NCI-H2081 treated with DMSO at 0.1 percent for 48 hours (cell line): ENCODE results near the gene SYT3.
"Not testable (repeated sequence)": the region's sequence is repeated elsewhere in the genome, so short reads cannot be mapped to it uniquely, and the experiment has no call there.

ENCODE experiments used
- DNase-seq: peaks from one replicate; lab custom pipeline; 2025; lab: John Stamatoyannopoulos, UW

Gene SYT3

DNA sequence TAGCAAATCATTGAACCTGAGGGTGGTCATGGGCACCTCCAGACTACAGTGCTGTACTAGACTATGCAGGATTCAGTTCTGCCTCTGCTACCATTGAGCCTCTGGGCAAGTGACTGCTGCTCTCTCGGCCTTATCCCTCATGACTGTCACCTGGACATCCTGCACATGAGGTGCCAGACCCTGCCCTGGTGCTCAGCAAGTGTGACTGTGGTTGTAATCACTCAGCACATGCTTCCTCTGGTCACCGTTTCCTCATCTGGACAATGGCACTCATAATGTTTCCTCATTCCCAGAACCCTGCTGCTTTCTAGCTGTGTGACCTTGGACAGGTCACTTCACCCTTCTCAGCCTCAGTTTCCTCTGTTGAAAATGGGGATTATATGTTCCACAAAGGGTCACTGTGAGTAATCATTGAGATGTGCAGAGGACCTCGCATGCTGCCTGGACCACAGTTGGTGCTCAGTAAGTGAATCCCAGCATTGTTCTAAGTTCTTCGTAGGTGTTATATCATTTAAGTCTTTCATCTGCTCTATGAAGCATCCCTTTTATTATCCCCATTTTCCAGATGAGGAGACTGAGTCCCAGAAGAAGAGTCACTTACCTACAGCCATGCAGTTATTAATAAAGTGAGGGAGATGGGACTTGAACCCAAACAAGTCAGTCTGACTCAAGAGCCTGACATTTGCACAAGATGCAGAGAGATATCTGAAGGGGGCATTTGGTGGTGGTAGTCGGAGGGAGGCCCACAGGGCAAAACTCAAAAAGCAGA lies 3.2 kb downstream of the SYT3 start:
- no peak for DNase-seq

DNA sequence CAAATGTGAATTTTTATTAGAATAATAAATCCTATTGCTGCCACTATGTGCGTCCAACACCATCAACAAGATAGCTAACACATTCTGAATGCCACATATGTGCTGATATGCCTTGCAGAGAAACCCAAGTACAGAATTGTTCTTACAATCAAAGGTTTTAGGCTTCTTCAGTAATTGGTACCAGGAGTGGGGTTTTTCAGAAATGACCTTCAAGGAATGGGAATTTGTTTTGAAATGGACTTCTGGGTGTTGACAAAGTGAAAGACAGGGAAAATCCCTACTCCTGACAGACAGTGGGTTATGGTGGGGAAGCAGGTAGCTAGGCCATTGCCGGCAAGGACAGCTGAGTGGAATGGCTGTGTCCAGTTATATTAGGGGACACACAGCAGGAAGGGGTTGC lies 5.7 kb downstream of the SYT3 start:
- DNase-seq = no peak

DNA sequence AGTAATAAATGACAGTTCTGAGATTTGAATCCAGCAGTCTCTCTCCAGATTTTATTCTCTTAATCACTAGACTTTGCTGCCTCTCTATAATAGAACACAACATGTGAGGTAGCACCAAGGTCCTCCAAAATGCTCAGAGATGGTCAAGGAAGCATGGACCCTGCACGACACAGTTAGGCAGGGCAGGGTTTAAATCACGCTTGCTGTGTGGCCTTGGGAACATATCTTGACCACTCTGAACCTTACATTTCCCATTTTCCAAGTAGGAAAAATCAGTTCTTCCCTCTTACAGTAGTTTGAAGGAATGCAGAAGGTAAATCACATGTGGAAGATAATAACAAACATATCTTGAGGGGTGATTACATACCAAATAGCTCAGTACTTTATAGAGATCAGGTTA lies 6.3 kb downstream of the SYT3 start:
- DNase-seq = no peak

- no peak for DNase-seq
Measured at GRCh38 chr19:50632151-50632835, 7.4 kb downstream of the SYT3 start.

GRCh38 chr19:50629801-50630200 lies 9.9 kb downstream of the SYT3 start:
- DNase-seq = no peak

DNA sequence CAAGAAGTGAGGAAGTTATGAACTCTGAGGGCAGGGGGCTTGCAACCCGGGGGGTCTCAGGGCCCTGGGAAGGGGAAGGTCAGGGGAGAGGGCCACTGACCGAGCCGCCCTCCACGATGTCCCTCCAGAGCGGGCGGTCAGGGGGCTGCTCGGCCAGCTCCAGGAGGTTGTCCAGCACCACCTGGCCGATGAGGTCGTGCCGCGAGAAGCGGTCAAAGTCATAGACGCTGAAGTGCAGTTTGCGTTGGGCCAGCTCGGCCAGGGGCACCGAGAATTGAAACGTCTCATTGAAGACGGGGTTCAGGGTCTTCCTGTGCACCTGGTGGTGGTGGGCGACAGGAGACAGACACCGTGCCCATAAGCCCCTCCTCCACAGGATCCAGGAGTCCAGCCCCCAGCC lies 10.5 kb downstream of the SYT3 start:
- no peak for DNase-seq

DNA sequence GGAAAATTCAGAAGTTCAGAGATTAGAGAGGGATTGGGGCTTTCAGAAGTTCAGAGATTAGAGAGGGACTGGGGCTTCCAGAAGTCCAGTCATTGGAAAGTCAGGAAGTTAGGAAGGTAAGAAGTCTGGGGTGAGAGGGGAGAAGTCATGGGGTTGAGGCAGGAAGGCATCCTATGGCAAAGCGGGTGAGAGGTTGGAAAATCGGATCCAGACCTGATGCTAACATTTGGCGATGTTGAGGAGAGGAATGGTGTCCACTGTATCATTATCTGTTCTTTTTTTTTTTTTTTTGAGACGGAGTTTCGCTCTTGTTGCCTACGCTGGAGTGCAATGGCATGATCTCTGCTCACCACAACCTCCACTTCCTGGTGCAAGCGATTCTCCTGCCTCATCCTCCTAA lies 11.1 kb downstream of the SYT3 start:
- no peak for DNase-seq

GRCh38 chr19:50628146-50628545 lies 11.5 kb downstream of the SYT3 start:
- DNase-seq = no peak

- DNase-seq = no peak
Measured at GRCh38 chr19:50626795-50627194, 12.9 kb downstream of the SYT3 start.

GRCh38 chr19:50626011-50626410 lies 13.7 kb downstream of the SYT3 start:
- DNase-seq = no peak

- DNase-seq = no peak
Measured at GRCh38 chr19:50624949-50625600, 14.6 kb downstream of the SYT3 start.

DNA sequence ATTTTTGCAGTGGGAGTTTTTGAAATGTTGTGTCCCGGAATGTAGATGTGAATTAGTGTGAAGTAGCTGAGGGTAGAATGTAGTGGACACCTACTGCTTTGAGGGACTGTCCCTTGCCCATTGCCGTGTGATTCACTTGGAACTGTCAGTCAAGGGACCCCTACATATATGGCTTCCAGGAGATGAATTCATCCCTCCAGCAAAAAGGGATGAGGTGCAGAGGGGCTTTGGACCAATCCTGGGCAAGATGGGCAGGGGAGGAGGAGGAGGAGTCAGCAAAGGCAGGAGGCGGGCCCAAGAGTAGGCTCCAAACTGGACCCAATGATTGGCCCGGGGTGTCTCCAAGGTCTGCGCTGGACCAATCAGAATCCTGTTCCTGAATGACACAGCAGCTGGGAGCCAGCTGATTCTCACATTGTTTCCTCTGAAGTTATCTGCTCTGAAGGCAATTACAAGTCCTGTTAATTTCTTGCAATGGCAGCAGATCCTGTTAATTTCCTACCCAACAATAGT lies 19.2 kb downstream of the SYT3 start:
- DNase-seq = not testable (repeated sequence)

DNA sequence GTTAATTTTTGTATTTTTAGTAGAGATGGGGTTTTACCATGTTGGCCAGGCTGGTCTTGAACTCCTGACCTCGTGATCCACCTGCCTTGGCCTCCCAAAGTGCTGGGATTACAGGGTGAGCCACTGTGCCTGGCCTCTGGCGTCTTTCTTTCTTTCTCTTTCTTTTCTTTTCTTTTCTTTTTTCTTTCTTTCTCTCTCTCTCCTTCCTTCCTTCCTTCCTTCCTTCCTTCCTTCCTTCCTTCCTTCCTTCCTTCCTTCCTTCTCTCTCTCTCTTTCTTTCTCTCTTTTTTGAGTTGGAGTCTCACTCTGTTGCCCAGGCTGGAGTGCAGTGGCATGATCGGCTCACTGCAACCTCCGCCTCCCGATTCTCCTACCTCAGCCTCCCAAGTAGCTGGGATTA lies 20.5 kb downstream of the SYT3 start:
- not testable (repeated sequence) for DNase-seq

DNA sequence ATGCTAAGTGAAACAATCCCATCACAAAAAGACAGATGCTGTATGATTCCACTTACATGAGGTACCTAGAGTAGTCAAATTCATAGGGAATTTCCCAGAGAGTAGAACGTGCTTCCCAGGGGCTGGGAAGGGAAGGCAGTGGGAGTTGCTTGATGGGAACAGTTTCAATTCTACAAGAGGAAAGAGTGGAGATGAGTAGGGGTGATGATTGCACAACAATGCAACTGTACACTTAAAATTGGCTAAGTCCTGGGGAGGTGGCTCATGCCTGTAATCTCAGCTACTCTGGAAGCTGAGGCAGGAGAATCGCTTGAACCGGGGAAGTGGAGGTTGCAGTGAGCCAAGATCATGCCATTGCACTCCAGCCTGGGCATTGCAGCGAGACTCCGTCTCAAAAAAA lies 21.3 kb downstream of the SYT3 start:
- DNase-seq = not testable (repeated sequence)

GRCh38 chr19:50612504-50613404 lies 26.9 kb downstream of the SYT3 start:
- DNase-seq = not testable (repeated sequence)

- DNase-seq = no peak
Measured at GRCh38 chr19:50607874-50608785, 31.6 kb downstream of the SYT3 start.

DNA sequence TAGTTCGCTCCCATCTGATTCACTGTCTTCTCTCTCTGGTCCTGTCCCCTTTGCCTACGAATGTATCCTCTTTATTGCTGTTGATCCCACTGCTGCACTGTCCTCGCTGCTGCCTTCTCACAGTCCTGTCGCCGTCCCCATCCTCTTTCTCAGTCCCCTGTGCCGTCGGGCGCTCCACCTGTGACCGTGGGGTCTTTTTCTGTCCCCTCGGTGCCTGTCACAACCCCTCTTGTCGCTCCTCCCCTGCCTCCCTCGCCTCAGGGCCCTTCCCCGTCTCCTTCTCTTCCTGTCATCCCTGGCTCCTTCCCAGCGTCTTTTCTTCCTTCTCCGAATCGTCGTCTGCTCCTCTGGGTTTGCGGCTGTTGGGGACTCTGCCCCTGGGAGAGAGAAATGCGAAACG lies 32.3 kb downstream of the SYT3 start:
- DNase-seq = no peak

DNA sequence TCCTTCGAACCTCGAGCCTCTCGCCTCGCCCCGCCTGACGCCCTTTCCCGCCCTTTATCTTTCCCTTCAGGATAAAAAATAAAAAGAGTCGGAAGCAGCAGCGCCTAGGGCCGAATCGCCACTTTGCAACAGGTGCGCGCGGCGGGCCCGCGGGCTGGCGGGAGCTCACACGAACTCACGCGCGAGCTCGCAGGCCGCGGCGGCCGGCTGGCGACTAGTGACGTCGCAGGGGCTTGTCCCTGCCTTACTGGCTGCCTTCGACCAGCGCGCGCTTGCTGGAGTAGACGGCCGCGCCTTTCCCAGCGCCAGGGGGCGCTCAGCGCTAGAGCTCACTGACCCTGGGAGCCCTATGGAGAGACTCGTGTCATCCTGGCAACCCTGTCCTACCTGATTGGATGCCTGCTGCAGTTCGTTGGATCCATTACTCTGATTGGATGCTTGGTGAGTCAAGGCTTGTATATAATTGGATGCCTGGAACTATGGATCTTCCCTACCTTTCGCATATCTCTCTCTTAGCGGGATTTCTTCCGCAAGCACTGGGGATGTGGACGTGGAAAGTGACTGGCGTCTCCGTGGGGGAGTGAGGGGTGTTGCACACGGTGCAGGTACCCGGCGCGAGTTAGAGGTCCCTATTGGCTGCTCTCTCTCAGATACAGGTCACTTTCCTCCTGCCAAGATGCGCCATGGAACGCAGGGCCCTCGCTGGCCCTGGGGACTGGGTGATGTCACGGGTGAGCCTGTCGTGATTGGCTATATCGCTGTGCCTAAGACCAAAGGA lies 33.4 kb downstream of the SYT3 start:
- DNase-seq = not testable (repeated sequence)

DNA sequence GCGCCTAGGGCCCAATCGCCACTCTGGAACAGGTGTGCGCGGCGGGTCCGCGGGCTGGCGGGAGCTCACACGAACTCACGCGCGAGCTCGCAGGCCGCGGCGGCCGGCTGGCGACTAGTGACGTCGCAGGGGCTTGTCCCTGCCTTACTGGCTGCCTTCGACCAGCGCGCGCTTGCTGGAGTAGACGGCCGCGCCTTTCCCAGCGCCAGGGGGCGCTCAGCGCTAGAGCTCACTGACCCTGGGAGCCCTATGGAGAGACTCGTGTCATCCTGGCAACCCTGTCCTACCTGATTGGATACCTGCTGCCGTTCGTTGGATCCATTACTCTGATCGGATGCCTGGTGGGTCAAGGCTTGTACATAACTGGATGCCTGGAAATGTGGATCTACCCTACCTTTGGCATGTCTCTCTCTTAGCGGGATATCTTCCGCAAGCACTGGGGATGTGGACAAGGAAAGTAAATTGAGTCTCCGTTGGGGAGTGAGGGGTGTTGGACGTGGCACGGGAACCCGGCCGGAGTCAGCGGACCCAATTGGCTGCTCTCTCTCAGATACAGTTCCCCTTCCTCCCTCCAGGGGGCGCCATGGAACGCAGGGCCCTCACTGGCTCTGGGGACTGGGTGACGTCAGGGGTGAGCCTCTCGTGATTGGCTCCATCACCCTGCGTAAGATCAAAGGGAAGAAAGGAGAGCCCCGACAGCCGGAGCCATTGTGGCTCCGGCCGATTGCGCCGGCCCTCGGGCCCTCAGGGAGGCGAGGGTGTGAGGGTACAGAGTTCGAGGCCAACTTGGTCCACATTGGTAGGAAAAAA lies 35.2 kb downstream of the SYT3 start:
- DNase-seq = not testable (repeated sequence)
